Measurements from ENCODE around the gene PDE2A.

DNA sequence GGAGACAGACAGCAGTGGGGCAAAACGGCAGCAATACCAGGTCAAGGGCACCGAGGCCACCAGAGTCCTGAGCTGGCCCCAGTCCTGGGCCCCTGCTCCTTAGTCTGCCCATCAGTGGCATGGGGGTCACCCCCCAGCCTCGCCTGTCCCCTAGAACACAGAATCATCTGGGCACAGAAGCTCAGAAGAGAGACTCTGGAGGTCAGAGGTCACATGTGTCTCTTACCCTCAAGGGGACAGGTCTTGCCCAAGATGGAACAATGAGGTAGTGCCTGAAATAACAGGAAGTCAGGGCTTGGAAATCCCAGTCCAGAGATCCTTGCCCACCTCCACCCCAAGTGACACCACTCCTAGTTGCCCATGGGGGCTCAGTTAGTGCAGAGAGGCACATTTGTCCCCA is 20.6 kb downstream of the PDE2A start:
- TF ChIP-seq CTCF (IDR thresholded peaks at IDR 0.05) (no peak), POLR2A (IDR thresholded peaks at IDR 0.05) (no peak)
